ENCODE measurements around the gene ALK. TPM values are rescaled to one million over a fixed set of nuclear protein-coding genes. Genes with fewer than 3 reads are reported as not detected.

ALK gene
- total and polyA plus RNA-seq, 2 experiments from 2014 or later, result 0.35 TPM; not detected in 1

DNA sequence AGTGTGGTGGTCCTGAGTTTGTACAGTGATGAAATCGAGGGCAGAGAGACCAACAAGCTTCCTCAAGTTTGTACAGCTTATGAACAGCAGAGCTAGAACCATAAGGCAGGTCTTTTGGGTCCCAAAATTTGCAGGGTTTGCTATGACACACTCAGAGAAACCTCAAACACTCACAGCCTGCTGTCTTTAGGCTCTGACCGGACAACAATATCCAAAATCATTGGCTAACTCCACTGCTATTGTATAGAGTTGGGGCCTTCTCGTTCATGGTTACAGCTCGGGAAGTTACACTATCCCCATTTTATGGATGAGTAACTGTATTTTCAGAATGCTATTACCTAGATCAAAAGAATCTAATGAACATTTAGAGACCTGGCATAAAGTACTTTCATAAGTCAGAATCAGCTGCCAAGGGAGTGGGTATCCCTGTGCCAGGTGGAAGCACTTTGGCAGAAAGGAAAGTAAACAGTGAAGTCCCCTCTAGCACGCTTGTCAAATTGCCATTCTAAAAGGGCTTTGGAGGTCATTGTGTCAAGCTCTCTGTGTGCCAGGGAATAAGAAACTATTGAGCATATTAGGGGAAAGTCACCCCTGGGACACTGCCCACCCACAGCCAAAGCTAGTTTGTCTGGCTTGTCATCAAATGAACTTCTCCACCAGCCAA, 331.8 kb downstream of the ALK start:
- DNase-seq (ENCODE audit: low spot score) (no peak), ATAC-seq (no peak)
- Histone ChIP-seq H3K4me3 (no peak overlapping the region), H3K4me1 (ENCODE audit: insufficient read depth) (peaks cover 5% of the 10 kb centered on the region), H3K27me3 (ENCODE audit: insufficient read depth) (no peaks in the 10 kb centered on the region), H3K27ac (ENCODE audit: low read depth) (no peak overlapping the region), H3K9me2 (ENCODE audit: insufficient read depth) (no peaks in the 10 kb centered on the region), H3K79me2 (replicated peaks; ENCODE audit: insufficient read depth) (no peaks in the 10 kb centered on the region), H3K4me2 (no peak overlapping the region), H4K20me1 (replicated peaks; ENCODE audit: insufficient read depth) (no peaks in the 10 kb centered on the region), H3K36me3 (ENCODE audit: insufficient read depth) (no peaks in the 10 kb centered on the region), H2AFZ (no peak overlapping the region), H3F3A (replicated peaks; ENCODE audit: low read depth) (no peaks in the 10 kb centered on the region)
- TF ChIP-seq EZH2 (IDR thresholded peaks at IDR 0.05; ENCODE audit: low read depth, unreplicated experiment), result no peak
- TF ChIP-seq, protein P1, sequence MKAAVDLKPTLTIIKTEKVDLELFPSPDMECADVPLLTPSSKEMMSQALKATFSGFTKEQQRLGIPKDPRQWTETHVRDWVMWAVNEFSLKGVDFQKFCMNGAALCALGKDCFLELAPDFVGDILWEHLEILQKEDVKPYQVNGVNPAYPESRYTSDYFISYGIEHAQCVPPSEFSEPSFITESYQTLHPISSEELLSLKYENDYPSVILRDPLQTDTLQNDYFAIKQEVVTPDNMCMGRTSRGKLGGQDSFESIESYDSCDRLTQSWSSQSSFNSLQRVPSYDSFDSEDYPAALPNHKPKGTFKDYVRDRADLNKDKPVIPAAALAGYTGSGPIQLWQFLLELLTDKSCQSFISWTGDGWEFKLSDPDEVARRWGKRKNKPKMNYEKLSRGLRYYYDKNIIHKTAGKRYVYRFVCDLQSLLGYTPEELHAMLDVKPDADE (IDR thresholded peaks at IDR 0.05), result no peak
- no peak for TF ChIP-seq POLR2AphosphoS5 (IDR thresholded peaks at IDR 0.05; ENCODE audit: low read depth)
- TF ChIP-seq, protein P2, sequence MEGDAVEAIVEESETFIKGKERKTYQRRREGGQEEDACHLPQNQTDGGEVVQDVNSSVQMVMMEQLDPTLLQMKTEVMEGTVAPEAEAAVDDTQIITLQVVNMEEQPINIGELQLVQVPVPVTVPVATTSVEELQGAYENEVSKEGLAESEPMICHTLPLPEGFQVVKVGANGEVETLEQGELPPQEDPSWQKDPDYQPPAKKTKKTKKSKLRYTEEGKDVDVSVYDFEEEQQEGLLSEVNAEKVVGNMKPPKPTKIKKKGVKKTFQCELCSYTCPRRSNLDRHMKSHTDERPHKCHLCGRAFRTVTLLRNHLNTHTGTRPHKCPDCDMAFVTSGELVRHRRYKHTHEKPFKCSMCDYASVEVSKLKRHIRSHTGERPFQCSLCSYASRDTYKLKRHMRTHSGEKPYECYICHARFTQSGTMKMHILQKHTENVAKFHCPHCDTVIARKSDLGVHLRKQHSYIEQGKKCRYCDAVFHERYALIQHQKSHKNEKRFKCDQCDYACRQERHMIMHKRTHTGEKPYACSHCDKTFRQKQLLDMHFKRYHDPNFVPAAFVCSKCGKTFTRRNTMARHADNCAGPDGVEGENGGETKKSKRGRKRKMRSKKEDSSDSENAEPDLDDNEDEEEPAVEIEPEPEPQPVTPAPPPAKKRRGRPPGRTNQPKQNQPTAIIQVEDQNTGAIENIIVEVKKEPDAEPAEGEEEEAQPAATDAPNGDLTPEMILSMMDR (conservative IDR thresholded peaks at IDR 0.05; ENCODE audit: low read depth in 2 of 2), result no peak
- TF ChIP-seq EZH2phosphoT487 (IDR thresholded peaks at IDR 0.05; ENCODE audit: unreplicated experiment), result no peak
- no peak for TF ChIP-seq JUNB (IDR thresholded peaks at IDR 0.05; ENCODE audit: unreplicated experiment)
- no peak for TF ChIP-seq ZNF114 (CRISPR knock-in tag; IDR thresholded peaks at IDR 0.05)
- no peak overlapping the region for H3K4me3 Mint-ChIP-seq
- no peak overlapping the region for H3K27ac Mint-ChIP-seq
- no peaks in the 10 kb centered on the region for H3K36me3 Mint-ChIP-seq (ENCODE audit: low read depth)
- peaks cover 14% of the 10 kb centered on the region for H3K4me1 Mint-ChIP-seq
- peaks cover 4% of the 10 kb centered on the region for H3K27me3 Mint-ChIP-seq (ENCODE audit: insufficient read depth, low read depth, poor library complexity)
- H3K9me3 Mint-ChIP-seq, result no peaks in the 10 kb centered on the region

DNA sequence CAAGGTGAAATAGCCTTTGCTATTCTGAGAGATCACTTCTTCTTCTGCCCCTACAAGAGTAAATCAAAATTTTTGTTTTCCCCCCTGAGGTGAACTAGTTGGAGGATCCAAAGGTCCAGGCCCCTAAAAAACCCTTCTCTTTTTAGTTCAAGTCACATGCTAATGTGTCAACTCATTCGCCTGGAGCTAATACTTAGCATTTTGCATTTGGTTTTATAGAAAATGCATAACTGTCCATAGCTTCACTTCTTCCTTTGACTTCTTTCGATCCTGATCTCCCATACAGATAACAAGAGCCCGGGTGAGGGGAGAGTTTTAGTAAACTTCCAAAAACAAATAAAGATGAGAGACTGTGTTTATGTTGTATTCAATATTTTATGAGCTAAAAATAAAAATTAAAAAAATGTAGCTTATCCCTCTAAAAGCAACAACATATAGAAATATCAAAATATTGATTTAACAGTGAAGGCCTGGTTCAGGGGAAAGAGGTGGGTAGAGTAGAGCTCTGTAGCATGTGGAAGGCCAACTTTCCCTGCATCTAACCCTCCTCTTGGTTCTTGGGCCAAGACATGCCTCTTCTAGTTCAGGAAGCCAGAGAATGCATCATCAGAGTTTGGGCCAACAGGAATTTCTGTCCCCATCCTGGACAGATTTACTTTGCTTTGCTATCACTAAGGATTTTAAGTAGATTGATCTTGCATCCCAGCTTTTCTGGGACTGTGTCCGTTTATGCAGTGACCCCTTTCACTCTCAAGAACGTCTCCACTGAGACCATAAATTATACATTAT, 333.8 kb downstream of the ALK start:
- Histone ChIP-seq H3K4me3 (no peak overlapping the region), H3K79me2 (replicated peaks; ENCODE audit: insufficient read depth) (no peaks in the 10 kb centered on the region), H4K20me1 (replicated peaks; ENCODE audit: insufficient read depth) (no peaks in the 10 kb centered on the region), H3K27ac (ENCODE audit: low read depth) (no peak overlapping the region), H2AFZ (no peak overlapping the region), H3K9me2 (ENCODE audit: insufficient read depth) (no peaks in the 10 kb centered on the region), H3K4me2 (no peak overlapping the region), H3K27me3 (ENCODE audit: insufficient read depth) (no peaks in the 10 kb centered on the region), H3K36me3 (ENCODE audit: insufficient read depth) (no peaks in the 10 kb centered on the region), H3F3A (replicated peaks; ENCODE audit: low read depth) (no peaks in the 10 kb centered on the region), H3K4me1 (ENCODE audit: insufficient read depth) (peaks cover 4% of the 10 kb centered on the region; the same call in 1 of the 2 replicates)
- ATAC-seq (no peak), DNase-seq (ENCODE audit: low spot score) (no peak)
- no peaks in the 10 kb centered on the region for H3K9me3 Mint-ChIP-seq
- peaks cover 11% of the 10 kb centered on the region for H3K4me1 Mint-ChIP-seq
- H3K36me3 Mint-ChIP-seq (ENCODE audit: low read depth), result no peaks in the 10 kb centered on the region
- peaks cover 4% of the 10 kb centered on the region for H3K27me3 Mint-ChIP-seq (ENCODE audit: insufficient read depth, low read depth, poor library complexity)
- H3K27ac Mint-ChIP-seq, result no peak overlapping the region
- no peak overlapping the region for H3K4me3 Mint-ChIP-seq
- no peak for TF ChIP-seq EZH2 (IDR thresholded peaks at IDR 0.05; ENCODE audit: low read depth, unreplicated experiment)
- TF ChIP-seq, protein P3, sequence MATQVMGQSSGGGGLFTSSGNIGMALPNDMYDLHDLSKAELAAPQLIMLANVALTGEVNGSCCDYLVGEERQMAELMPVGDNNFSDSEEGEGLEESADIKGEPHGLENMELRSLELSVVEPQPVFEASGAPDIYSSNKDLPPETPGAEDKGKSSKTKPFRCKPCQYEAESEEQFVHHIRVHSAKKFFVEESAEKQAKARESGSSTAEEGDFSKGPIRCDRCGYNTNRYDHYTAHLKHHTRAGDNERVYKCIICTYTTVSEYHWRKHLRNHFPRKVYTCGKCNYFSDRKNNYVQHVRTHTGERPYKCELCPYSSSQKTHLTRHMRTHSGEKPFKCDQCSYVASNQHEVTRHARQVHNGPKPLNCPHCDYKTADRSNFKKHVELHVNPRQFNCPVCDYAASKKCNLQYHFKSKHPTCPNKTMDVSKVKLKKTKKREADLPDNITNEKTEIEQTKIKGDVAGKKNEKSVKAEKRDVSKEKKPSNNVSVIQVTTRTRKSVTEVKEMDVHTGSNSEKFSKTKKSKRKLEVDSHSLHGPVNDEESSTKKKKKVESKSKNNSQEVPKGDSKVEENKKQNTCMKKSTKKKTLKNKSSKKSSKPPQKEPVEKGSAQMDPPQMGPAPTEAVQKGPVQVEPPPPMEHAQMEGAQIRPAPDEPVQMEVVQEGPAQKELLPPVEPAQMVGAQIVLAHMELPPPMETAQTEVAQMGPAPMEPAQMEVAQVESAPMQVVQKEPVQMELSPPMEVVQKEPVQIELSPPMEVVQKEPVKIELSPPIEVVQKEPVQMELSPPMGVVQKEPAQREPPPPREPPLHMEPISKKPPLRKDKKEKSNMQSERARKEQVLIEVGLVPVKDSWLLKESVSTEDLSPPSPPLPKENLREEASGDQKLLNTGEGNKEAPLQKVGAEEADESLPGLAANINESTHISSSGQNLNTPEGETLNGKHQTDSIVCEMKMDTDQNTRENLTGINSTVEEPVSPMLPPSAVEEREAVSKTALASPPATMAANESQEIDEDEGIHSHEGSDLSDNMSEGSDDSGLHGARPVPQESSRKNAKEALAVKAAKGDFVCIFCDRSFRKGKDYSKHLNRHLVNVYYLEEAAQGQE (IDR thresholded peaks at IDR 0.05; ENCODE audit: unreplicated experiment), result no peak
- TF ChIP-seq, protein P2 (conservative IDR thresholded peaks at IDR 0.05; ENCODE audit: low read depth in 2 of 2), result no peak
- TF ChIP-seq JUNB (IDR thresholded peaks at IDR 0.05; ENCODE audit: unreplicated experiment), result no peak
- TF ChIP-seq, protein P1 (IDR thresholded peaks at IDR 0.05), result no peak
- TF ChIP-seq ZNF331 (CRISPR knock-in tag; IDR thresholded peaks at IDR 0.05; ENCODE audit: low read depth), result no peak
- no peak for TF ChIP-seq ZNF114 (CRISPR knock-in tag; IDR thresholded peaks at IDR 0.05)
- TF ChIP-seq CREB1 (CRISPR knock-in tag; IDR thresholded peaks at IDR 0.05; ENCODE audit: low read depth), result no peak
- no peak for TF ChIP-seq STAT1 (IDR thresholded peaks at IDR 0.05; ENCODE audit: unreplicated experiment)
